Smooth muscle cell (in vitro differentiated cells): ENCODE data around the gene MEIS1. TPM values are rescaled to one million over a fixed set of nuclear protein-coding genes. Genes with fewer than 3 reads are reported as not detected.

Experiments
- DNase-seq: peaks from one replicate; lab custom pipeline; 2025; ENCODE audit not compliant: unreplicated experiment; lab: John Stamatoyannopoulos, UW
- H2AFZ ChIP-seq: fragments of 200-600 bp; sonication (generic); 2 replicates; pipeline ENCODE4 v1.6.0; 2016; ENCODE audit warnings: antibody characterized with exemption, low read depth, mild to moderate bottlenecking
- H3F3A ChIP-seq: fragments of 200-600 bp; sonication (generic); 2 replicates; pipeline ENCODE4 v1.6.0; 2017; ENCODE audit warnings: antibody characterized with exemption, low read depth
- H3K27ac ChIP-seq: fragments of 200-600 bp; sonication (generic); 2 replicates; pipeline ENCODE4 v1.5.1; 2016; ENCODE audit warnings: low read depth, mild to moderate bottlenecking
- H3K27me3 ChIP-seq: fragments of 200-600 bp; sonication (generic); 2 replicates; pipeline ENCODE4 v1.6.1; 2016; ENCODE audit warnings: low read depth, mild to moderate bottlenecking
- H3K36me3 ChIP-seq: fragments of 200-600 bp; sonication (generic); 2 replicates; pipeline ENCODE4 v1.5.1; 2016; ENCODE audit warnings: low read depth
- H3K4me1 ChIP-seq: fragments of 200-600 bp; sonication (generic); 2 replicates; pipeline ENCODE4 v1.5.1; 2016; ENCODE audit warnings: low read depth
- H3K4me2 ChIP-seq: fragments of 200-600 bp; sonication (generic); 2 replicates; pipeline ENCODE4 v1.6.0; 2016; ENCODE audit warnings: mild to moderate bottlenecking
- H3K4me3 ChIP-seq: fragments of 200-600 bp; sonication (generic); 2 replicates; pipeline ENCODE4 v1.5.1; 2016; ENCODE audit warnings: mild to moderate bottlenecking
- H3K79me2 ChIP-seq: fragments of 200-600 bp; sonication (generic); 2 replicates; pipeline ENCODE4 v1.6.0; 2016; ENCODE audit warnings: low read depth, mild to moderate bottlenecking
- H3K9ac ChIP-seq: fragments of 200-600 bp; sonication (generic); 2 replicates; pipeline ENCODE4 v1.6.0; 2016; ENCODE audit warnings: low read depth
- H3K9me3 ChIP-seq: fragments of 200-600 bp; sonication (generic); replicated peaks from 2 replicates; pipeline ENCODE4 v1.5.1; 2016; ENCODE audit warnings: low read depth
- H4K20me1 ChIP-seq: fragments of 200-600 bp; sonication (generic); 2 replicates; pipeline ENCODE4 v1.6.0; 2016; ENCODE audit warnings: low read depth
- CTCF ChIP-seq: fragments of 200-600 bp; sonication (generic); IDR thresholded peaks from 2 replicates; pipeline ENCODE4 v1.5.1; 2017; ENCODE audit warnings: borderline replicate concordance, mild to moderate bottlenecking, antibody characterized with exemption; ENCODE audit not compliant: insufficient read depth, poor library complexity, severe bottlenecking
- WGBS: methylation state at CpG from one replicate; pipeline ENCODE4 v1.1.7; 2016; ENCODE audit warnings: low lambda C conversion rate; 5-methylcytosine and 5-hydroxymethylcytosine counted together
- polyA plus RNA-seq: library from polyadenylated mRNA; unstranded; fragments of >200 nt; fragmentation: Nextera tagmentation; extraction: Ambion mirVana; gene quantifications from 2 replicates; pipeline ENCODE4 v1.2.1, GENCODE V29; 2016
- total RNA-seq: library from RNA; depleted of rRNA; stranded (reverse); fragments of >200 nt; gene quantifications from 2 replicates; pipeline ENCODE4 v1.2.3, GENCODE V29; 2014

MEIS1 gene
- total and polyA plus RNA-seq, 2 experiments from 2014 or later: 15.6 to 15.8 TPM

GRCh38 chr2:66531155-66531554, 96.2 kb downstream of the MEIS1 start:
- Histone ChIP-seq H3K4me3 (no peak overlapping the region), H3K27me3 (no peaks in the 10 kb centered on the region), H3K9ac (no peak overlapping the region), H3K4me2 (no peak overlapping the region), H3F3A (no peaks in the 10 kb centered on the region), H3K9me3 (no peaks in the 10 kb centered on the region), H3K27ac (no peak overlapping the region), H4K20me1 (no peaks in the 10 kb centered on the region), H3K4me1 (peaks cover 18% of the 10 kb centered on the region), H3K79me2 (no peaks in the 10 kb centered on the region), H2AFZ (no peak overlapping the region), H3K36me3 (no peaks in the 10 kb centered on the region)
- TF ChIP-seq CTCF: no peak
- no peak for DNase-seq
- WGBS: 88% methylated on average over 1 of the region's 1 CpG

- Histone ChIP-seq H3K27me3 (no peaks in the 10 kb centered on the region), H3K27ac (no peak overlapping the region), H3K4me1 (peaks cover 21% of the 10 kb centered on the region), H3K9me3 (no peaks in the 10 kb centered on the region), H4K20me1 (no peaks in the 10 kb centered on the region), H3K4me2 (no peak overlapping the region), H3K79me2 (no peaks in the 10 kb centered on the region), H2AFZ (no peak overlapping the region), H3K4me3 (no peak overlapping the region), H3K36me3 (no peaks in the 10 kb centered on the region), H3K9ac (no peak overlapping the region), H3F3A (no peaks in the 10 kb centered on the region)
- WGBS: 97% methylated on average over 13 of the region's 13 CpGs
- no peak for TF ChIP-seq CTCF
- no peak for DNase-seq
Measured at GRCh38 chr2:66531567-66531966, 96.6 kb downstream of the MEIS1 start.

- Histone ChIP-seq H3K36me3 (no peaks in the 10 kb centered on the region), H3F3A (no peaks in the 10 kb centered on the region), H3K4me2 (peak overlapping the region; percentile 23), H3K9me3 (no peaks in the 10 kb centered on the region), H2AFZ (no peak overlapping the region), H3K9ac (no peak overlapping the region), H3K27me3 (no peaks in the 10 kb centered on the region), H3K27ac (no peak overlapping the region), H3K4me1 (peaks cover 38% of the 10 kb centered on the region), H3K4me3 (no peak overlapping the region), H4K20me1 (peaks cover 7% of the 10 kb centered on the region), H3K79me2 (no peaks in the 10 kb centered on the region)
- WGBS: 74% methylated on average over 11 of the region's 11 CpGs
- no peak for TF ChIP-seq CTCF
- DNase-seq: no peak
Measured at GRCh38 chr2:66532972-66533868, 98.3 kb downstream of the MEIS1 start.
